ENCODE results near the gene NUP58.

GRCh38 chr13:25345576-25345975, 44.2 kb downstream of the NUP58 start:
- TF ChIP-seq EZH2 (IDR thresholded peaks at IDR 0.05; ENCODE audit: low read length) = no peak
- no peak for TF ChIP-seq CTCF (optimal IDR thresholded peaks at IDR 0.05 in 1 of 3, IDR thresholded peaks at IDR 0.05 in 1 of 3, conservative IDR thresholded peaks at IDR 0.05 in 1 of 3; ENCODE audit: extremely low read depth in 1 of 3, insufficient read depth in 2 of 3, low read length in 3 of 3)
